ENCODE data around the gene MDP1. TPM values are rescaled to one million over a fixed set of nuclear protein-coding genes. Genes with fewer than 3 reads are reported as not detected.

The MDP1 gene
- total and polyA plus RNA-seq, 2 of the 8 experiments (the other 6 are each of a cell fraction or from before 2014, with no cell fraction given) = 17.7 to 32.2 TPM

- no peak for TF ChIP-seq TEAD4 (IDR thresholded peaks at IDR 0.05; ENCODE audit: low read depth, low read length)
- TF ChIP-seq POLR2A (IDR thresholded peaks at IDR 0.05; ENCODE audit: control extremely low read depth in 1 of 2, low read depth in 2 of 2, low read length in 2 of 2) = peak in 1 of 2 experiments; percentile 91; a peak in 2 of 3 replicates
- TF ChIP-seq CHD7 (IDR thresholded peaks at IDR 0.05; ENCODE audit: insufficient replicate concordance, low read length) = no peak
- TF ChIP-seq FOSL1 (IDR thresholded peaks at IDR 0.05; ENCODE audit: insufficient read depth, low read depth, low read length) = no peak
- peak; percentile 100 for TF ChIP-seq GABPA (IDR thresholded peaks at IDR 0.05; ENCODE audit: borderline replicate concordance, insufficient read depth, low read length)
- TF ChIP-seq SAP30 (IDR thresholded peaks at IDR 0.05; ENCODE audit: insufficient read depth, insufficient replicate concordance, low read length) = peak; percentile 99
- TF ChIP-seq TBP (IDR thresholded peaks at IDR 0.05; ENCODE audit: low read depth, low read length) = peak; percentile 68; the same call in 1 of the 2 replicates
- TF ChIP-seq KDM4A (IDR thresholded peaks at IDR 0.05; ENCODE audit: low read depth, low read length, severe bottlenecking) = peak; percentile 26
Measured at GRCh38 chr14:24188251-24189058, 27.4 kb downstream of the MDP1 start, which contains the start of gene IPO4 (continued).

All from H1 (cell line).